ENCODE data around the gene BANK1.

GRCh38 chr4:101813604-101814003 is 23.1 kb downstream of the BANK1 start:
- TF ChIP-seq MAX (IDR thresholded peaks at IDR 0.05) (no peak), REST (IDR thresholded peaks at IDR 0.05; ENCODE audit: low read depth) (no peak), YY1 (IDR thresholded peaks at IDR 0.05; ENCODE audit: low read depth) (no peak), EP300 (IDR thresholded peaks at IDR 0.05; ENCODE audit: borderline replicate concordance) (no peak), EGR1 (IDR thresholded peaks at IDR 0.05) (no peak), ZBTB7A (IDR thresholded peaks at IDR 0.05; ENCODE audit: low read depth) (no peak), TEAD4 (IDR thresholded peaks at IDR 0.05) (no peak), RAD21 (IDR thresholded peaks at IDR 0.05; ENCODE audit: low read depth) (no peak), NFIC (IDR thresholded peaks at IDR 0.05) (no peak)

Data from Ishikawa (cell line).